Measurements from ENCODE around the gene DOK4. TPM values are rescaled to one million over a fixed set of nuclear protein-coding genes. Genes with fewer than 3 reads are reported as not detected.
"Not testable (repeated sequence)": the region's sequence is repeated elsewhere in the genome, so short reads cannot be mapped to it uniquely, and the experiment has no call there.

DOK4 gene
- total RNA-seq, 2 donors from 2014 or later: 14.2 to 14.5 TPM

DNA sequence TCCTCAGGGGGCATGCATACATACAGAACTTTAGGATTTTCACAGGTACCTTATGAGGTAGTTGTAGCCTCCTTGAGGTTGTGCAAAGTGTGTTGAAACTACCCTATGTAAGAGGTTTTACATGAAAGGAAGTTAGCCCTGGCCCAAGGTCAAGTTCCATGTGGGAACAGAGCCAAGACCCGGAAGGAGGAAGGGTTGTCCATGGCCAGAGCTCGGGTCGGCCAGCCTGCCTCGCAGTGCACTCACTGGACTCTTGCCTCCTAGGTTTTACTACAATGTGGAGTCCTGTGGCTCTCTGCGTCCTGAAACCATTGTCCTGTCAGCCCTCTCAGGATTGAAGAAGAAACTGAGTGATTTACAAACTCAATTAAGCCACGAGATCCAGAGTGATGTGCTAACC, 15.6 kb downstream of the DOK4 start:
- intact Hi-C loops (cut with DNase I): no loop called here
- peak; percentile 74 for DNase-seq
- peak; percentile 55 to 74 for ATAC-seq

DNA sequence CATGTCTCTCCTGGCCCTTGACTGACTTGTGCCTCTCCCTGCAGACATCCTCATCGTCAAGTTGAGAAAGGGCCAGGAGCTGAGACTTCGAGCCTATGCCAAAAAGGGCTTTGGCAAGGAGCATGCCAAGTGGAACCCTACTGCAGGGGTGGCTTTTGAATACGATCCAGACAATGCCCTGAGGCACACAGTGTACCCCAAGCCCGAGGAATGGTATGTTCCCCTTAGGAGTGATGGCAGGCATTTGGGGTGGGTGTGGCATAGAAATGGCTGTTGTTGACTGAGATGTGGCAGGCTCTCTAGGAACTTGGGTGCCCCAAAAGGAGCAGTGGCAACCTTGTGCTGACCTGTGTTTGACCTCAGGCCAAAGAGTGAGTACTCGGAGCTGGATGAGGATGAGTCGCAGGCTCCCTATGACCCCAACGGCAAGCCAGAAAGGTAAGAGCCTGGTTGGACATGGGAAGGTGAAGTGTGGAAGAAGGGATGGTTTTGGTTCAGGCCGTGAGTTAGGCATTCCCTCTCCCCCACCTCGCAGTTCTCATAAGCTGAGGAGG, 16.3 kb downstream of the DOK4 start:
- no peak for DNase-seq
- intact Hi-C loops (cut with DNase I): loop anchor here in 1 of 2 donors (5.0 kb wide), 1 partner anchor 52 kb away; no protein-coding TSS in a partner anchor
- ATAC-seq: peak in 1 of 2 donors; percentile 7

DNA sequence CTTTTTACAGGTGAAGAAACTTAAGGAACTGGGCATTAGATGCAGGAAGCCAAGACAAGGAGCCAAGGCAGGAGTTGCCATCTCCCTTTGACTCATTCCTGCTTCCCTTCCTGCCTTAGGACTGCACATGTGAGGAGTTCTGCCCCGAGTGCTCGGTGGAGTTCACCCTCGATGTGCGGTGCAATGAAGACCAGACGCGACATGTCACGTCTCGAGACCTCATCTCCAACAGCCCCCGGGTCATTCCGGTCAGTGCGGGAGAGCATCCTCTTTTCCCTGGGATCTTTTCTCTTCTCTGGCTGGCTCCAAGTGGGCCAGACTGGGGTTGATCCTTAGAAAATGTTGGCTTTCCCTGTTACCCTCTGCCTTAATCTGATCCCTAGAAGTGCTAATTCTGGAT, 17.2 kb downstream of the DOK4 start:
- intact Hi-C loops (cut with DNase I): loop anchor here in 1 of 2 donors (5.0 kb wide), 1 partner anchor 53 kb away; no protein-coding TSS in a partner anchor
- DNase-seq: no peak
- ATAC-seq: no peak

- DNase-seq: no peak
- intact Hi-C loops (cut with DNase I): loop anchor here in 1 of 2 donors (5.0 kb wide), 1 partner anchor 54 kb away; no protein-coding TSS in a partner anchor
- no peak for ATAC-seq
Measured at GRCh38 chr16:57468346-57468745, 17.9 kb downstream of the DOK4 start.

- intact Hi-C loops (cut with DNase I): no loop called here
- ATAC-seq: no peak
Measured at GRCh38 chr16:57464523-57464922, 21.8 kb downstream of the DOK4 start.

GRCh38 chr16:57462978-57463362, 23.3 kb downstream of the DOK4 start:
- ATAC-seq: peak; percentile 43 to 52
- intact Hi-C loops (cut with DNase I): no loop called here
- DNase-seq: no peak

More at GRCh38 chr16:57464523-57464922, 21.8 kb downstream of the DOK4 start:
- DNase-seq: no peak

DNA sequence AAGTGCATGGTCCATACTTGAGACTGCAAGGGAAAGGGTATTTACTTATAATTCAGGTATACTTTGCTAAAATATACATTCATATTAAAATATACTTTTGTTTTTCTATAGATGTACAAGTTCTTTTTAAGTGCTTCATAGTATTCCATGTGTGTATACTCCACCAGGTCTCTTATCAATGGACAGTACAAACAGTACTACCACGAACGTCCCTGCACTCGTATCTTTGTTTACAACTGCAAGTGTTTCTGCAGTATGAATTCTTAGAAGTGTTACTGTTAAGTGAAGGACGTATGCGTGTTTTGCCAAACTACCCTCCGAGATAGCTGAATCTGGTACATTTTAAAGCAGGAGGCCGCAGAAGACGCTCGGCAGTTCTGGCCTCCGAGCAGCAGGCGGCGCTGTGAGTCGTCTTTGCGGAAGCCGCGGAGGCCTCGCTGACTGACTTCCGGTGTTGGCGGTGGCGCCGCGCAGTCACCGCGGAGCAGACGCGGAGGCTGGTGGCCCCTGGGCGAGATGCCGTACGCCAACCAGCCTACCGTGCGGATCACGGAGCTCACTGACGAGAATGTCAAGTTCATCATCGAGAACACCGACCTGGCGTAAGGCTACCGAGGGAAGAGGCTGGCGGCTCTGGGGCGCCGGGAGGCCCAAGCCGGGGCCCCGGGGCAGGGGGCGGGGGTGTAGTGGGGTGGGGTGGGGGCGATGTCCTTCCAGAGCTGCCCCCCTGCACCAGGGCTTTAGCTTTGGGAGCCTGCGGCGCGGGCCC, 23.9 kb downstream of the DOK4 start, which contains the start of gene POLR2C:
POLR2C (plus strand) TSS at position 471 of the 769 bp plus-strand sequence; CDS start at position 517, 46 bp downstream.
- peak; percentile 93 to 96 for ATAC-seq
- intact Hi-C loops (cut with DNase I): no loop called here
- DNase-seq: peak; percentile 91

DNA sequence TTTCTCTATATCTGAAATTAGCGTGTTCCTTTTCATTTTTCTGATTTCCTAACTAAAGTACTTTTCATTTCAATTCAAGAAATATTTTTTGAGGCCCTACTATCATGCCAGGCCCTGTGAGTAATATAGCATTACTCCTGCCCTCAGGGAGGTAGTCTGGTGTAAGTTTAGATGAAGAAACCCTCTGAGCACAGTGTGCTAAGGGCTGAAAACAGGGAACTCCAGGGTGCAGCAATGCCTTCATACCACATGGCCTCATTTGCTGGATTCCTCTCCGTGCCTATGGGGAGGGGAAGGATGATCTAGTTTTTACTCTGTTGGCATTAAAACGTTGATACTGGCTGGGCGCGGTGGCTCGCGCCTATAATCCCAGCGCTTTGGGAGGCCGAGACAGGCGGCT, 34.3 kb downstream of the DOK4 start:
- DNase-seq (no peak), ATAC-seq (no peak)
- intact Hi-C loops (cut with DNase I): no loop called here

DNA sequence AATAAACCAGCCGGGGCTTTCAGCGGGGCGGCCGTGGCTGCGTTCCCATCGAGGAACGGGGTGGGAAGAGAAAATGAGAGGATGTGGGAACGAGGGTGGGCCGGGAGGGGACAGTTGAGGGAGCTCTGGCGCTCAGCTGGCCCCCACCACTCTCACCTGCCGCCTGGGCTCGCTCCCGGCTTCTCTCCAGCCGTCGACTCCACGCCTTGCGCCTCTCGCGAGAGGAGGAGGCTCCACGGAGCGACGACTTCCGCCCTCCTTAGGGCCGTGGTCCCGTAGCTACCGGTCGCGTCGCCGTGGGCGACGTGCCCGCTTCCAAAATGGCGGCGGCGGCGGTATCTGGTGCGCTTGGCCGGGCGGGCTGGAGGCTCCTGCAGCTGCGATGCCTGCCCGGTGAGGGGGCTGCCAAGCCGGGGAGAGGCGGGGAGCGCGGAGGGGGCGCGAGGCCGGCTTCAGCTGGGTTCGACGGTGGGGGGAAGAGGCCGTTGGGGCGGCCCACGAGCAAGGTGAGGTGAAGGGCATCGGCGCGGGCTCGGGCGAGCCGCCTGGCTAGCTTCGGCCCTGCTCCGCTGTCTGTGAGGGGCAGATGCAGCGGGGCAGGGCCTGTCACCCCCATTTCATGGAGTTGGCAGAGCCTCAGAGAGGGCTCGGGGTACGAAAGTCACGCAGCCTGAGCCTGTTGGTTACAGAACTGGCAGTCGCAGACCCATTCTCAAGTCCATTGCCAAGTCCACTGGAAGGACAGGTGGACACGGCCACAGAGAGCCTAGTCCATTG, 38.9 kb downstream of the DOK4 start, which contains the start of the genes CIAPIN1 and COQ9:
CIAPIN1 (minus strand) TSS at position 200 of the 777 bp plus-strand sequence. CDS start 6,457 bp downstream, outside the sequence.
COQ9 (plus strand) TSS at position 294 of the 777 bp plus-strand sequence; CDS start at position 321, 27 bp downstream.
- DNase-seq: peak; percentile 96
- intact Hi-C loops (cut with DNase I): no loop called here
- peak; percentile 99 for ATAC-seq

- DNase-seq: peak; percentile 64
- peak; percentile 33 to 46 for ATAC-seq
- intact Hi-C loops (cut with DNase I): no loop called here
Measured at GRCh38 chr16:57446531-57447185, 39.6 kb downstream of the DOK4 start.

- DNase-seq (no peak), ATAC-seq (no peak)
- intact Hi-C loops (cut with DNase I): no loop called here
Measured at GRCh38 chr16:57445510-57445909, 40.8 kb downstream of the DOK4 start.

DNA sequence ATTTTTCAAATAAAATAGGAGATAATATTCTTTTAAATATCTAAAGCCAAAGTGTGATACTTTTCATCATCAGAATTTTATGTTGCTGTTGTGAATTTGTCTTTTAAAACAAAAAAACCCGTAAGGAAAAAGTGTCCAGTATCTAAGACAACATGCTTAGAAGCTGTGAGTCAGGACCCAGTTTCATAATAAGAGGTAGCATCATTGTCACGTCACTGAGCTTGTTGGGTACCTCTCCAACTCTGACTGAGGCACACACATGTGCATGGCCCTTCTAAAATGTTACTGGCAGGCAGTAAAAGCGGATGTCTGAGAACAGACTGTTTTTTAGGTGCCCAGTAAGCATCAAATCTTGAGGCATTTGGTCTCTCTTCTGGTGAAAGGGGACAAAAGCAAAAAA, 41.6 kb downstream of the DOK4 start:
- DNase-seq: no peak
- no peak for ATAC-seq
- intact Hi-C loops (cut with DNase I): no loop called here

DNA sequence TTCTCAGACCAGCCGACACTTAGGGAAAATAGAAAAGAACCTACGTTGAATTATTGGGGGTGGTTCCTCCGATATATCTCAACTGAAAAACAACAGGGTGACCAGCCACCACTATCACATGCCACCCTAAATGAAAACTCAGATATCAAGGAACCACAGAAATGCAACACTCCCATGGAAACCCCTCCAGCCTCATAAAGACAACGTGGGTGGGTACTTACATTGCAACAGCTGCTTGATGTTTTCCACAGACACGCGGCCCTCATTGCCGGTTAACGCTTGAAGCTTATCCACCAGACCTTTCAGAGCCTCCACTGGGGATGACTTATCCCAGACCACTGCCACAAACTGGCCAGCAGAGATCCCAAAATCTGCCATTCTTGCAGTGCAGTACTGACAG, 45.7 kb downstream of the DOK4 start:
- DNase-seq; ATAC-seq; intact Hi-C loops (cut with DNase I): not testable (repeated sequence)

DNA sequence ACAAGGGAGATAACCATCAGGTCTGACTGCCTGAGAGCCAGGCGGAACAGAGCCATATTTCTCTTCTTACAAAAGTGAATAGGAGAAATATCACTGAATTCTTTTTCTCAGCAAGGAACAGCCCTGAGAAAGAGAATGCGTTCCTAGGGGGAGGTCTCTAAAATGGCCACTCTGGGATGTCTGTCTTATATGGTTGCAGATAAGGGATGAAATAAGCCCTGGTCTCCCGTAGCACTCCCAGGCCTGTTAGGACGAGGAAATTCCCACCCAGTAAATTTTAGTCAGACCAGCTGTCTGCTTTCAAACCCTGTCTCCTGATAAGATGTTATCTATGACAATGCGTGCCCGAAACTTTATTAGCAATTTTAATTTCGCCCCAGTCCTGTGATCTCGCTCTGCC, 46.3 kb downstream of the DOK4 start:
- intact Hi-C loops (cut with DNase I); ATAC-seq: not testable (repeated sequence)

GRCh38 chr16:57435838-57436237, 50.5 kb downstream of the DOK4 start:
- intact Hi-C loops (cut with DNase I): no loop called here
- DNase-seq (no peak), ATAC-seq (no peak)

More for the DNA sequence above, 46.3 kb downstream of the DOK4 start:
- DNase-seq: not testable (repeated sequence)

DNA sequence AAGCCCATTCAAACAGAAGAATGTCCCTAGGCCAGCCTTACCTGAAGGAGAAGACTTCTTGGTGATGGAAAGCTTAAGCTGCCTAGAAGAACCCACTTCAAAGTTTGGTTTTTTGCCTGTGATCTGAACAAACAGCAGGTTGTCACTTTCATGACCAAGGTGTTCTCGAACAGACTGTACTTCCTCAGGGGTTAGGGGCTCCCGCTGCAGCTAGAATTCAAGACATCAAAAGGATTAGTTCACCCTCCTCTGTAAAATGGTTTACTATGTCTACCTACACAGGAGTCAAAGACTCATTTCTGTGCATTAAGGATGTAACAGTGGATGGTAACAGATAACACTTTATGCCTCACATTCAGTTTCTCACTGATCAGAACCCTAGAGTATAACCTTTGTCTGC, 52.3 kb downstream of the DOK4 start:
- ATAC-seq: no peak
- intact Hi-C loops (cut with DNase I): loop anchor here in 1 of 2 donors (5.0 kb wide), 1 partner anchor 78 kb away; no protein-coding TSS in a partner anchor
- DNase-seq: no peak

GRCh38 chr16:57432989-57433388, 53.3 kb downstream of the DOK4 start:
- DNase-seq (no peak), ATAC-seq (no peak)
- intact Hi-C loops (cut with DNase I): loop anchor here in 1 of 2 donors (5.0 kb wide), 1 partner anchor 79 kb away; no protein-coding TSS in a partner anchor

- intact Hi-C loops (cut with DNase I): loop anchor here in 1 of 2 donors (5.0 kb wide), 1 partner anchor 80 kb away; no protein-coding TSS in a partner anchor
- no peak for ATAC-seq
- no peak for DNase-seq
Measured at GRCh38 chr16:57432505-57432904, 53.8 kb downstream of the DOK4 start.

DNA sequence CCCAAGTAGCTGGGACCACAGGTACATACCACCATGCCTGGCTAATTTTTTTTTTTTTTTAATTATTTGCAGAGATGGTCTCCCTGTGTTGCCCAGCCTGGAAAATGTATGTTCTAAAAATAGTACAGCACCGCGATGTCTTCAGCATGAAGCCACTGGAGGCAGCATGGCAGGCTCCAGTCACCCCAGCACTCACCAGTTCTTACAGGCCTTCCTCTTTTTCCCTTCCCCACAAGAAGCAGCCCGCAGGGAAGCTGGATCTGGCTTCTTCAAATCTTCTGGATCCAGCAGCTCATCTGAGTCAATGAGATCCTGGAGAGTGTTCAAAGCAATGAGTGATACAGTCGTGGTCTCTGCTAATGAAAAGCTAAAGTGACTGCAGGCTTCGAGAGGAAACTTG, 55.3 kb downstream of the DOK4 start:
- intact Hi-C loops (cut with DNase I): loop anchor here in 1 of 2 donors (5.0 kb wide), 1 partner anchor 81 kb away; no protein-coding TSS in a partner anchor
- DNase-seq: no peak
- ATAC-seq: no peak
